Endodermal cell (in vitro differentiated cells): ENCODE results near the gene RAPGEF4. TPM values are rescaled to one million over a fixed set of nuclear protein-coding genes. Genes with fewer than 3 reads are reported as not detected.

Source experiments
- DNase-seq: peaks from one replicate; pipeline ENCODE4 v3.0.0-alpha.2; 2017
- H3K27ac ChIP-seq: 2 replicates; pipeline ENCODE4 v1.5.1; 2013; ENCODE audit warnings: mild to moderate bottlenecking, low read depth, low read length, moderate library complexity
- H3K27me3 ChIP-seq: 2 replicates; pipeline ENCODE4 v1.6.1; 2013; ENCODE audit warnings: mild to moderate bottlenecking, low read length, moderate library complexity; ENCODE audit not compliant: insufficient read depth, control insufficient read depth, poor library complexity, severe bottlenecking
- H3K36me3 ChIP-seq: 2 replicates; pipeline ENCODE4 v1.7.0; 2013; ENCODE audit warnings: mild to moderate bottlenecking, low read length, moderate library complexity; ENCODE audit not compliant: control insufficient read depth, insufficient read depth
- H3K4me1 ChIP-seq: one replicate; pipeline ENCODE4 v1.7.0; 2013; ENCODE audit warnings: low read length; ENCODE audit not compliant: control insufficient read depth, insufficient read depth
- H3K4me3 ChIP-seq: 2 replicates; pipeline ENCODE4 v1.5.1; 2013; ENCODE audit warnings: mild to moderate bottlenecking, low read length, moderate library complexity
- H3K9ac ChIP-seq: 2 replicates; pipeline ENCODE4 v1.6.1; 2013; ENCODE audit warnings: mild to moderate bottlenecking, low read length, moderate library complexity; ENCODE audit not compliant: poor library complexity, severe bottlenecking; ENCODE audit errors: extremely low read depth
- H3K9me3 ChIP-seq: 2 replicates; pipeline ENCODE4 v1.6.1; 2013; ENCODE audit warnings: mild to moderate bottlenecking, low read length, moderate library complexity; ENCODE audit not compliant: control insufficient read depth
- H3K27ac Mint-ChIP-seq: 2 replicates; pipeline ENCODE4 v1.8.0; 2020; ENCODE audit warnings: mixed read lengths
- H3K27me3 Mint-ChIP-seq: 2 replicates; pipeline ENCODE4 v1.8.0; 2021; ENCODE audit warnings: mild to moderate bottlenecking, mixed read lengths; ENCODE audit not compliant: insufficient read depth
- H3K36me3 Mint-ChIP-seq: 2 replicates; pipeline ENCODE4 v1.8.0; 2020; ENCODE audit warnings: low read depth, mixed read lengths
- H3K4me1 Mint-ChIP-seq: 2 replicates; pipeline ENCODE4 v1.8.0; 2020; ENCODE audit warnings: mixed read lengths
- H3K4me3 Mint-ChIP-seq: 2 replicates; pipeline ENCODE4 v1.8.0; 2020; ENCODE audit warnings: mild to moderate bottlenecking, moderate library complexity, mixed read lengths
- H3K9me3 Mint-ChIP-seq: 2 replicates; pipeline ENCODE4 v1.8.0; 2020; ENCODE audit warnings: mild to moderate bottlenecking, mixed read lengths
- CTCF ChIP-seq: fragments of 200-600 bp; sonication (generic); conservative IDR thresholded peaks from 2 replicates; pipeline ENCODE4 v1.5.0; 2021; ENCODE audit warnings: antibody characterized with exemption, mild to moderate bottlenecking
- WGBS, 2 experiments: methylation state at CpG; one replicate each; pipeline versions ENCODE4 v1.1.5 to v1.1.7; 2013; ENCODE audit warnings: missing lambda C conversion rate in 2 of 2, mixed read lengths in 1 of 2; ENCODE audit not compliant: insufficient coverage in 1 of 2, insufficient read length in 1 of 2; 5-methylcytosine and 5-hydroxymethylcytosine counted together
- total RNA-seq, 2 donors: library from RNA; stranded (reverse); fragmentation: NEBNext Ultra II Directional in 1 of 2; extraction: Animal tissue kit (Norgen Biotek cat#: 25700) in 1 of 2; gene quantifications; 2 replicates in 1 of 2; 3 replicates in 1 of 2; pipeline ENCODE4 v1.2.1, GENCODE V29; 2021

RAPGEF4 gene
- total RNA-seq, 2 donors from 2014 or later: 0.77 to 0.88 TPM

- Histone ChIP-seq H3K4me3 (peak within 1 kb of the TSS; percentile 92), H3K9me3 (no peaks in the 10 kb centered on the region), H3K36me3 (no peaks in the 10 kb centered on the region), H3K27ac (peak within 1 kb of the TSS; percentile 14), H3K9ac (peak within 1 kb of the TSS; percentile 85), H3K4me1 (no peaks in the 10 kb centered on the region), H3K27me3 (peaks cover 8% of the 10 kb centered on the region)
- no peaks in the 10 kb centered on the region for H3K36me3 Mint-ChIP-seq
- no peaks in the 10 kb centered on the region for H3K9me3 Mint-ChIP-seq
- peak; percentile 65 for TF ChIP-seq CTCF
- H3K4me3 Mint-ChIP-seq: peak within 1 kb of the TSS; percentile 80
- 0 to 5% methylated on average over 4 to 106 of the region's 106 CpGs for WGBS, 2 experiments
- H3K27ac Mint-ChIP-seq: peak within 1 kb of the TSS; percentile 91
- H3K27me3 Mint-ChIP-seq: peaks cover 10% of the 10 kb centered on the region
- DNase-seq: peak; percentile 83
- peaks cover 15% of the 10 kb centered on the region for H3K4me1 Mint-ChIP-seq
Measured at GRCh38 chr2:173075781-173076580, 340.3 kb downstream of the RAPGEF4 start, which contains the start of gene MAP3K20. MAP3K20 (plus strand) TSS chr2:173075846; CDS start chr2:173091032, 15,186 bp downstream.

- H3K4me3 Mint-ChIP-seq: peak overlapping the region; percentile 80
- H3K9me3 Mint-ChIP-seq: no peaks in the 10 kb centered on the region
- H3K9me3 ChIP-seq: no peaks in the 10 kb centered on the region
- peak overlapping the region; percentile 85 for H3K9ac ChIP-seq
- H3K27me3 Mint-ChIP-seq: peaks cover 10% of the 10 kb centered on the region
- no peaks in the 10 kb centered on the region for H3K36me3 ChIP-seq
- no peak for TF ChIP-seq CTCF
- 12 to 14% methylated on average over 21 to 27 of the region's 27 CpGs for WGBS, 2 experiments
- H3K4me1 Mint-ChIP-seq: peaks cover 15% of the 10 kb centered on the region
- H3K36me3 Mint-ChIP-seq: no peaks in the 10 kb centered on the region
- peak overlapping the region; percentile 91 for H3K27ac Mint-ChIP-seq
- H3K27ac ChIP-seq: peak overlapping the region; percentile 14
- DNase-seq: peak; percentile 78
- peak overlapping the region; percentile 92 for H3K4me3 ChIP-seq
- H3K27me3 ChIP-seq: peaks cover 8% of the 10 kb centered on the region
- H3K4me1 ChIP-seq: no peaks in the 10 kb centered on the region
Measured at GRCh38 chr2:173076581-173077345, 341.1 kb downstream of the RAPGEF4 start.

DNA sequence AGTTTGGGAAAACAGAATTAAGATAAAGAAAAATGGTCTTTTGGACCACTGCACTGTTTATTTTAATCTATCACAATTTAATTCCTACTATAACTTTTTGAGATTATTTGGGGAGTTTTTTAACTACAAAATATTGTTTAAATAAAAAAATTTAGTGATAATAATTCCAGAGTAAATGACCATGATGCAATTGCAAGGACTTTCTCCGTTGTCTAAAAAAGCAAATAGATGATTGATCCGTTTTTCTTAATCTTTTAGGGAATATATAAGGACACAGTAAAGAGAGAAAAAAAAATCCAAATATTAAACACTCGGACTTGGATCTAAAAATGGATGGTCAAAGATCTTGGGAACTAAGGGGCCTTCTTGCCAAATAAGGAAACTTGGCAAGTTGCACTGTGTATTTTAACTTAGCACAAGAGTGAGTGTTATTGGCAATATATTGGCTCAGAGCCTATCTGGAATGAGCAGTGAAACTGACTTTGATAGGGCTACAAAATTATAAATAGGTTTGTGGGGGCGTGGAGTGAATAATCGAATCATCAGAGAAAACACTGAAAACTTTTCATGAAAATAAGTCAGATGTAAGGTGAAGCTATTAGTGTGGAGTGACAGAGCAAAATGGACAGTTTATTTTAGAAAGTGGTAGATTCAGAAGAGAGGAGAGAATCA, 342.0 kb downstream of the RAPGEF4 start:
- WGBS, 2 experiments: 87 to 92% methylated on average over 4 to 5 of the region's 5 CpGs
- Histone ChIP-seq H3K9ac (no peak overlapping the region), H3K9me3 (no peaks in the 10 kb centered on the region), H3K27me3 (no peaks in the 10 kb centered on the region), H3K36me3 (no peaks in the 10 kb centered on the region), H3K27ac (no peak overlapping the region), H3K4me1 (no peaks in the 10 kb centered on the region), H3K4me3 (peak overlapping the region; percentile 92)
- no peak for TF ChIP-seq CTCF
- H3K36me3 Mint-ChIP-seq: peaks cover 3% of the 10 kb centered on the region
- no peaks in the 10 kb centered on the region for H3K9me3 Mint-ChIP-seq
- peak overlapping the region; percentile 80 for H3K4me3 Mint-ChIP-seq
- peaks cover 18% of the 10 kb centered on the region for H3K4me1 Mint-ChIP-seq
- H3K27me3 Mint-ChIP-seq: peaks cover 6% of the 10 kb centered on the region
- no peak overlapping the region for H3K27ac Mint-ChIP-seq
- no peak for DNase-seq
